Lower lobe of right lung (tissue), 2 donors: Measurements from ENCODE around the gene B3GAT3. TPM values are rescaled to one million over a fixed set of nuclear protein-coding genes. Genes with fewer than 3 reads are reported as not detected.
A peak's percentile ranks its signal among the peaks of the same experiment; 100 is the strongest.

ENCODE experiments used
- ATAC-seq, 2 donors: fragments of 200-7000 bp; cut with Tn5 transposase; one replicate each; pipeline ENCODE4 v1.9.1; 2020 to 2022; ENCODE audit warnings: mild to moderate bottlenecking in 2 of 2, moderate library complexity in 2 of 2
- DNase-seq: peaks from one replicate; pipeline ENCODE4 v3.0.0-alpha.2; 2020
- H3K27ac ChIP-seq: fragments of 200-600 bp; one replicate; pipeline ENCODE4 v1.8.0; 2022
- H3K27me3 ChIP-seq: fragments of 200-600 bp; one replicate; pipeline ENCODE4 v1.8.0; 2022; ENCODE audit warnings: low read depth
- H3K36me3 ChIP-seq: fragments of 200-600 bp; one replicate; pipeline ENCODE4 v1.8.0; 2022; ENCODE audit warnings: mild to moderate bottlenecking
- H3K4me1 ChIP-seq: fragments of 200-600 bp; one replicate; pipeline ENCODE4 v1.8.0; 2022
- H3K4me3 ChIP-seq: fragments of 200-600 bp; one replicate; pipeline ENCODE4 v1.8.0; 2022; ENCODE audit warnings: mild to moderate bottlenecking
- H3K9me3 ChIP-seq: fragments of 200-600 bp; one replicate; pipeline ENCODE4 v1.8.0; 2022
- CTCF ChIP-seq: fragments of 200-600 bp; IDR thresholded peaks from one replicate; pipeline ENCODE4 v1.8.0; 2022; ENCODE audit warnings: antibody characterized with exemption, mild to moderate bottlenecking
- intact Hi-C: fragments of 100-400 bp; cut with DNase I; formaldehyde crosslinking; loops from one replicate; pipeline ENCODE4 v1.11.0; 2022
- total RNA-seq: library from RNA; stranded (reverse); fragmentation: NEBNext Ultra II Directional; extraction: Animal tissue kit (Norgen Biotek cat#: 25700); gene quantifications from one replicate; pipeline ENCODE4 v1.2.1, GENCODE V29; 2021
- donor health status: DM: no; HTN: yes; CAD: no; lungs with severe emphysema.

B3GAT3 gene
- total RNA-seq, 1 donor from 2014 or later = 32.6 TPM

- no peak for DNase-seq
- Histone ChIP-seq H3K27me3 (no peaks in the 10 kb centered on the region), H3K27ac (no peak overlapping the region), H3K4me1 (peaks cover 11% of the 10 kb centered on the region), H3K4me3 (no peak overlapping the region), H3K9me3 (no peaks in the 10 kb centered on the region), H3K36me3 (peaks cover 90% of the 10 kb centered on the region)
- ATAC-seq = no peak
- intact Hi-C loops = no loop called here
- no peak for TF ChIP-seq CTCF
Observed at GRCh38 chr11:62580959-62581715, 40.6 kb downstream of the B3GAT3 start.

GRCh38 chr11:62579252-62579651 is 42.5 kb downstream of the B3GAT3 start:
- H3K4me3 ChIP-seq = no peak overlapping the region
- intact Hi-C loops = no loop called here
- TF ChIP-seq CTCF = no peak
- H3K9me3 ChIP-seq = no peaks in the 10 kb centered on the region
- ATAC-seq = no peak
- no peaks in the 10 kb centered on the region for H3K27me3 ChIP-seq
- no peak overlapping the region for H3K27ac ChIP-seq
- DNase-seq = no peak
- H3K4me1 ChIP-seq = peaks cover 30% of the 10 kb centered on the region
- H3K36me3 ChIP-seq = peaks cover 78% of the 10 kb centered on the region

GRCh38 chr11:62578541-62578940 is 43.2 kb downstream of the B3GAT3 start:
- Histone ChIP-seq H3K27ac (peak overlapping the region; percentile 86), H3K27me3 (no peaks in the 10 kb centered on the region), H3K4me1 (peaks cover 30% of the 10 kb centered on the region), H3K36me3 (peaks cover 72% of the 10 kb centered on the region), H3K4me3 (no peak overlapping the region), H3K9me3 (no peaks in the 10 kb centered on the region)
- intact Hi-C loops = no loop called here
- TF ChIP-seq CTCF = no peak
- ATAC-seq = no peak
- no peak for DNase-seq

- Histone ChIP-seq H3K9me3 (no peaks in the 10 kb centered on the region), H3K27me3 (no peaks in the 10 kb centered on the region), H3K4me3 (no peak overlapping the region), H3K36me3 (peaks cover 72% of the 10 kb centered on the region), H3K4me1 (peaks cover 39% of the 10 kb centered on the region), H3K27ac (peak overlapping the region; percentile 86)
- no peak for TF ChIP-seq CTCF
- ATAC-seq (no peak), DNase-seq (no peak)
- intact Hi-C loops = no loop called here
Observed at GRCh38 chr11:62577046-62577714, 44.6 kb downstream of the B3GAT3 start.

DNA sequence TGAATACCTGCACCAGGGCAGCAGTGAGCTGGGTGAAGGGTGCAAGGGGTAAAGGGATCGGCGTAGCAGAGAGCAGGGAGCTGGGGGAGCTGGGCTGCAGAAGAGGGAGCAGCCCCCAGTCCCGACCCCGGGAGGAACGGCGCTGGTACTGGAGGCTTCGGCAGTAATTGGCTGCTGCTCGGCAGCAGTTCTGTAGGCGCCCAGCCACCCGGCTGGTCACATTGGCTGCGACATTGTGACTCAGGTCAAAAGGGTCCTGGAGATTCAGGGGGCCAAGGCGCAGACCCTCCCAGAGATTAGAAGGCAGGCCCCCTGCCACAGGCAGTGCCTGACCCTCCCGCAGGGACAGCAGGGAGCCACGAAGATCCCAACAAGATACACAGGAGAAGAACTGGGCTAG is 45.9 kb downstream of the B3GAT3 start:
- no peaks in the 10 kb centered on the region for H3K9me3 ChIP-seq
- peaks cover 52% of the 10 kb centered on the region for H3K4me1 ChIP-seq
- peaks cover 72% of the 10 kb centered on the region for H3K36me3 ChIP-seq
- intact Hi-C loops = no loop called here
- ATAC-seq (no peak), DNase-seq (no peak)
- TF ChIP-seq CTCF = no peak
- H3K27me3 ChIP-seq = no peaks in the 10 kb centered on the region
- H3K27ac ChIP-seq = peak overlapping the region; percentile 86
- no peak overlapping the region for H3K4me3 ChIP-seq
